PC-9 (cell line): ENCODE measurements around the gene PEAK3. TPM values are rescaled to one million over a fixed set of nuclear protein-coding genes. Genes with fewer than 3 reads are reported as not detected.

Experiments used
- BruUV-seq: library from RNA; stranded (reverse); fragments of 400-500 nt; replicated peaks from 2 replicates; lab custom pipeline; 2021; lab: Mats Ljungman, UMichigan
- CTCF ChIA-PET: fragments of 300-600 bp; sonication (Branson Sonifier 250); formaldehyde crosslinking; loops from one replicate; lab custom pipeline; 2022; ENCODE audit warnings: antibody characterized with exemption; lab: Charles Lee
- POLR2A ChIA-PET: fragments of 300-600 bp; sonication (Branson Sonifier 250); formaldehyde crosslinking; loops from one replicate; lab custom pipeline; 2022; ENCODE audit warnings: antibody characterized with exemption; ENCODE audit not compliant: unreplicated experiment; lab: Charles Lee
- DNase-seq, 2 experiments: peaks; one replicate each; pipeline versions ENCODE4 v3.0.0 to v3.0.0-alpha.2; 2015 to 2022; ENCODE audit warnings: mixed read lengths in 1 of 2
- H2AFZ ChIP-seq: fragments of 200-600 bp; sonication (generic); 2 replicates; pipeline ENCODE4 v1.8.1; 2017; ENCODE audit warnings: antibody characterized with exemption
- H3F3A ChIP-seq: fragments of 200-600 bp; sonication (generic); 2 replicates; pipeline ENCODE4 v1.8.1; 2017; ENCODE audit warnings: antibody characterized with exemption, mild to moderate bottlenecking, low read depth; ENCODE audit not compliant: insufficient read depth
- H3K27ac ChIP-seq: fragments of 200-600 bp; sonication (generic); 2 replicates; pipeline ENCODE4 v1.6.1; 2016; ENCODE audit warnings: mixed run types
- H3K27me3 ChIP-seq: fragments of 200-600 bp; sonication (generic); 2 replicates; pipeline ENCODE4 v1.6.1; 2016; ENCODE audit warnings: low read depth, mixed run types; ENCODE audit not compliant: insufficient read depth
- H3K36me3 ChIP-seq: fragments of 200-600 bp; sonication (generic); 2 replicates; pipeline ENCODE4 v1.6.1; 2016; ENCODE audit warnings: low read depth, mixed run types
- H3K4me1 ChIP-seq: fragments of 200-600 bp; sonication (generic); replicated peaks from 2 replicates; pipeline ENCODE4 v1.6.1; 2016; ENCODE audit warnings: mixed run types; ENCODE audit not compliant: insufficient read depth
- H3K4me2 ChIP-seq: fragments of 200-600 bp; sonication (generic); 2 replicates; pipeline ENCODE4 v1.6.1; 2017; ENCODE audit warnings: mixed run types
- H3K4me3 ChIP-seq: fragments of 200-600 bp; sonication (generic); 2 replicates; pipeline ENCODE4 v1.6.1; 2016; ENCODE audit warnings: mixed run types
- H3K79me2 ChIP-seq: fragments of 200-600 bp; sonication (generic); 2 replicates; pipeline ENCODE4 v1.6.1; 2017; ENCODE audit warnings: low read depth, mixed run types
- H3K9me2 ChIP-seq: fragments of 200-600 bp; sonication (generic); 2 replicates; pipeline ENCODE4 v1.8.1; 2017; ENCODE audit warnings: mild to moderate bottlenecking; ENCODE audit not compliant: insufficient read depth
- H3K9me3 ChIP-seq: fragments of 200-600 bp; sonication (generic); 2 replicates; pipeline ENCODE4 v1.8.1; 2016; ENCODE audit warnings: low read depth; ENCODE audit not compliant: insufficient read depth
- H4K20me1 ChIP-seq: fragments of 200-600 bp; sonication (generic); 2 replicates; pipeline ENCODE4 v1.8.1; 2017; ENCODE audit not compliant: insufficient read depth
- CTCF ChIP-seq: fragments of 200-600 bp; sonication (generic); conservative IDR thresholded peaks from 2 replicates; pipeline ENCODE4 v1.6.1; 2017; ENCODE audit warnings: mixed run types, antibody characterized with exemption, mild to moderate bottlenecking, moderate library complexity
- EZH2 ChIP-seq: fragments of 200-600 bp; sonication (generic); IDR thresholded peaks from 2 replicates; pipeline ENCODE4 v1.8.0; 2017; ENCODE audit warnings: antibody characterized with exemption, low read depth
- intact Hi-C: fragments of 100-400 bp; cut with micrococcal nuclease; formaldehyde crosslinking; loops from one replicate; pipeline ENCODE4 v1.10.0; 2022; ENCODE audit not compliant: unreplicated experiment
- total RNA-seq: library from RNA; stranded (reverse); gene quantifications from 2 replicates; pipeline ENCODE4 v1.2.3, GENCODE V29; 2021

Gene PEAK3
- total RNA-seq, 1 experiment from 2014 or later = not detected

- no peak for TF ChIP-seq EZH2
- TF ChIP-seq CTCF = no peak
- Histone ChIP-seq H4K20me1 (peaks cover 11% of the 10 kb centered on the region), H3K9me2 (no peaks in the 10 kb centered on the region), H3K27ac (no peak overlapping the region), H3K4me1 (no peaks in the 10 kb centered on the region), H3K4me3 (no peak overlapping the region), H3K9me3 (no peaks in the 10 kb centered on the region), H3K4me2 (no peak overlapping the region), H3K36me3 (no peaks in the 10 kb centered on the region; the same call in 1 of the 2 replicates), H3F3A (peaks cover 7% of the 10 kb centered on the region; the same call in 1 of the 2 replicates), H3K79me2 (peaks cover 8% of the 10 kb centered on the region), H3K27me3 (no peaks in the 10 kb centered on the region), H2AFZ (no peak overlapping the region)
- ChIA-PET CTCF (interaction anchor here (0.6 kb wide), 1 partner anchor 40 kb away, joined by 9 read pairs; no protein-coding TSS in a partner anchor), POLR2A (no interaction called here)
- intact Hi-C loops = no loop called here
- BruUV-seq = no TSS peak
- DNase-seq = no peak
These were observed 3.4 kb downstream of the PEAK3 start for GRCh38 chr19:2278459-2279158.

DNA sequence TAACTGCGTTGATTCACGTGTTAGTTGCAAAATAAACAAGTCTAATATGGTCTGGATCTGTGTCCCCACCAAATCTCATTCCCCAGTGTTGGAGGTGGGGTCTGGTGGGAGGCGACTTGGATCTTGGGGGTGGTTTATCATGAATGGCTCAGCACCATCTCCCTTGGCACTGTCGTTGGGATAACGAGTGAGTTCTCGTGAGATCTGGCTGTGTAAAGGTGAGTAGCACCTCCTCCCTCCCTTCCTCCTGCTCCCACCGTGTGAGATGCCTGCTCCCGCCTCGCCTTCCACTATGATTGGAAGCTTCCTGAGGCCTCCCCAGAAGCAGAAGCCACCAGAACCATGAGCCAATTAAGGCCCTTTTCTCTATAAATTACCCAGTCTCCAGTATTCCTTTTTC is 4.8 kb downstream of the PEAK3 start:
- Histone ChIP-seq H3K4me3 (no peak overlapping the region), H3K4me2 (no peak overlapping the region), H2AFZ (no peak overlapping the region), H3K36me3 (no peaks in the 10 kb centered on the region; the same call in 1 of the 2 replicates), H3K79me2 (peaks cover 23% of the 10 kb centered on the region), H3K9me3 (no peaks in the 10 kb centered on the region), H3K27me3 (no peaks in the 10 kb centered on the region), H3K9me2 (no peaks in the 10 kb centered on the region), H4K20me1 (peaks cover 24% of the 10 kb centered on the region), H3K27ac (no peak overlapping the region), H3K4me1 (peaks cover 14% of the 10 kb centered on the region; the same call in 1 of the 2 replicates), H3F3A (peaks cover 21% of the 10 kb centered on the region)
- ChIA-PET POLR2A (no interaction called here), CTCF (interaction anchor here (0.6 kb wide), 1 partner anchor 380 kb away, joined by 8 read pairs; no protein-coding TSS in a partner anchor)
- TF ChIP-seq EZH2 (no peak), CTCF (no peak)
- DNase-seq = no peak
- no TSS peak for BruUV-seq
- intact Hi-C loops = no loop called here

- Histone ChIP-seq H2AFZ (no peak overlapping the region), H3K4me1 (peaks cover 15% of the 10 kb centered on the region; the same call in 1 of the 2 replicates), H3K27me3 (no peaks in the 10 kb centered on the region), H3K79me2 (peaks cover 29% of the 10 kb centered on the region), H3K9me3 (no peaks in the 10 kb centered on the region), H4K20me1 (peaks cover 31% of the 10 kb centered on the region), H3K4me3 (no peak overlapping the region), H3K36me3 (peaks cover 3% of the 10 kb centered on the region; the same call in 1 of the 2 replicates), H3K9me2 (no peaks in the 10 kb centered on the region), H3F3A (peaks cover 26% of the 10 kb centered on the region), H3K27ac (no peak overlapping the region), H3K4me2 (no peak overlapping the region)
- no TSS peak for BruUV-seq
- POLR2A ChIA-PET = no interaction called here
- CTCF ChIA-PET = interaction anchor here (0.6 kb wide), 1 partner anchor 380 kb away, joined by 8 read pairs; no protein-coding TSS in a partner anchor
- intact Hi-C loops = no loop called here
- TF ChIP-seq EZH2 (no peak), CTCF (no peak)
- no peak for DNase-seq
These were observed 5.5 kb downstream of the PEAK3 start for GRCh38 chr19:2276429-2276986.
